HCT116 (cell line): ENCODE measurements around the gene STUM. TPM values are rescaled to one million over a fixed set of nuclear protein-coding genes. Genes with fewer than 3 reads are reported as not detected.

Experiments
- ATAC-seq: fragments of 200-7000 bp; cut with Tn5 transposase; 2 replicates; pipeline ENCODE4 v1.9.1; 2020; ENCODE audit warnings: mild to moderate bottlenecking, moderate library complexity
- BruUV-seq: library from RNA; stranded (reverse); fragments of 400-500 nt; replicated peaks from 2 replicates; lab custom pipeline; 2021; lab: Mats Ljungman, UMichigan
- CTCF ChIA-PET: fragments of 300-600 bp; sonication (Branson Sonifier 250); formaldehyde crosslinking; loops from one replicate; lab custom pipeline; 2021; ENCODE audit warnings: antibody characterized with exemption; lab: Charles Lee
- POLR2A ChIA-PET: fragments of 300-600, 350-600 bp; sonication (Branson Sonifier 250); formaldehyde crosslinking; loops from one replicate; lab custom pipeline; 2021; ENCODE audit warnings: antibody characterized with exemption; lab: Charles Lee
- RAD21 ChIA-PET, 2 experiments: fragments of 300-600 bp; sonication (Branson Sonifier 250); formaldehyde crosslinking; loops; one replicate each; lab custom pipeline; 2023; ENCODE audit warnings: low total read pairs in 2 of 2; ENCODE audit not compliant: uncharacterized antibody in 2 of 2, unreplicated experiment in 2 of 2, low non-redundant PET in 1 of 2; lab: Charles Lee
- DNase-seq: peaks from one replicate; pipeline ENCODE4 v3.0.0-alpha.2; 2010; ENCODE audit warnings: low read depth, low spot score
- H2AFZ ChIP-seq: fragments of 200-600 bp; shearing (Covaris generic), sonication (generic); 2 replicates; pipeline ENCODE4 v1.6.1; 2017; ENCODE audit warnings: low read depth, mixed run types, mixed read lengths, antibody characterized with exemption, low read length; ENCODE audit not compliant: poor library complexity, severe bottlenecking
- H3K27ac ChIP-seq: 2 replicates; pipeline ENCODE4 v1.5.1; 2012; ENCODE audit warnings: low read depth, low read length
- H3K27me3 ChIP-seq: fragments of 200-600 bp; sonication (generic); 2 replicates; pipeline ENCODE4 v1.6.1; 2016; ENCODE audit warnings: mixed run types, low read length, mixed read lengths; ENCODE audit not compliant: insufficient read depth
- H3K36me3 ChIP-seq, 2 experiments: fragments of 200-500 bp in 1 of 2; fragments of 200-600 bp in 1 of 2; sonication (Bioruptor generic) in 1 of 2; sonication (generic) in 1 of 2; 2 replicates each; pipeline versions ENCODE4 v1.5.1 to v1.6.1; 2014 to 2016; ENCODE audit warnings: low read length in 2 of 2, inconsistent platforms in 1 of 2, mixed read lengths in 1 of 2, mixed run types in 1 of 2; ENCODE audit not compliant: insufficient read depth in 2 of 2, control insufficient read depth in 1 of 2
- H3K4me1 ChIP-seq, 2 experiments: fragments of 200-600 bp in 1 of 2; sonication (generic) in 1 of 2; 2 replicates each; pipeline versions ENCODE4 v1.5.1 to v1.6.1; 2012 to 2017; ENCODE audit warnings: low read length in 2 of 2, inconsistent platforms in 1 of 2, mild to moderate bottlenecking in 1 of 2, mixed read lengths in 1 of 2, mixed run types in 1 of 2, moderate library complexity in 1 of 2; ENCODE audit not compliant: insufficient read depth in 2 of 2, control insufficient read depth in 1 of 2
- H3K4me2 ChIP-seq: fragments of 200-600 bp; sonication (generic); 2 replicates; pipeline ENCODE4 v1.6.1; 2017; ENCODE audit warnings: mixed run types, low read length, mixed read lengths
- H3K4me3 ChIP-seq, 2 experiments: fragments of 200-600 bp in 1 of 2; sonication (generic) in 1 of 2; replicated peaks in 1 of 2; 2 replicates each; pipeline ENCODE4 v1.5.1; 2011 to 2016; ENCODE audit warnings: low read length in 2 of 2, control low read depth in 1 of 2, low read depth in 1 of 2, mild to moderate bottlenecking in 1 of 2, mixed read lengths in 1 of 2, mixed run types in 1 of 2
- H3K79me2 ChIP-seq: fragments of 200-600 bp; sonication (generic); 2 replicates; pipeline ENCODE4 v1.6.1; 2017; ENCODE audit warnings: mild to moderate bottlenecking, mixed run types, low read length, moderate library complexity, mixed read lengths; ENCODE audit not compliant: insufficient read depth
- H3K9ac ChIP-seq: fragments of 200-600 bp; sonication (generic); 2 replicates; pipeline ENCODE4 v1.6.1; 2016; ENCODE audit warnings: low read length, mixed read lengths
- H3K9me2 ChIP-seq: fragments of 200-600 bp; sonication (generic), shearing (Covaris generic); 2 replicates; pipeline ENCODE4 v1.6.1; 2017; ENCODE audit warnings: mixed run types, mild to moderate bottlenecking, moderate library complexity; ENCODE audit not compliant: insufficient read depth
- H3K9me3 ChIP-seq, 2 experiments: fragments of 200-500 bp in 1 of 2; fragments of 200-600 bp in 1 of 2; sonication (Bioruptor generic) in 1 of 2; sonication (generic) in 1 of 2; 2 replicates each; pipeline ENCODE4 v1.6.1; 2014 to 2017; ENCODE audit warnings: low read length in 2 of 2, mixed read lengths in 2 of 2, inconsistent platforms in 1 of 2, low read depth in 1 of 2, mild to moderate bottlenecking in 1 of 2, mixed run types in 1 of 2, moderate library complexity in 1 of 2; ENCODE audit not compliant: control insufficient read depth in 1 of 2, insufficient read depth in 1 of 2
- H4K20me1 ChIP-seq: fragments of 200-600 bp; sonication (generic), shearing (Covaris generic); 2 replicates; pipeline ENCODE4 v1.6.1; 2017; ENCODE audit warnings: mixed run types, mild to moderate bottlenecking, moderate library complexity; ENCODE audit not compliant: insufficient read depth
- EGR1 ChIP-seq: IDR thresholded peaks from 2 replicates; pipeline ENCODE4 v1.6.1; 2012; ENCODE audit warnings: low read depth
- ELF1 ChIP-seq: IDR thresholded peaks from 2 replicates; pipeline ENCODE4 v1.6.1; 2012; ENCODE audit warnings: low read depth, borderline replicate concordance
- EZH2 ChIP-seq: fragments of 200-600 bp; sonication (generic); IDR thresholded peaks from 2 replicates; pipeline ENCODE4 v1.6.1; 2017; ENCODE audit warnings: antibody characterized with exemption, mixed run types
- FOSL1 ChIP-seq: IDR thresholded peaks from 2 replicates; pipeline ENCODE4 v1.6.1; 2012; ENCODE audit warnings: low read depth
- POLR2A ChIP-seq: IDR thresholded peaks from 2 replicates; pipeline ENCODE4 v1.7.0; 2011; ENCODE audit warnings: borderline replicate concordance; ENCODE audit not compliant: insufficient read depth, insufficient read length; ENCODE audit errors: extremely low read depth
- RAD21 ChIP-seq: IDR thresholded peaks from 2 replicates; pipeline ENCODE4 v1.6.1; 2012; ENCODE audit warnings: low read depth, mild to moderate bottlenecking
- SIN3A ChIP-seq: IDR thresholded peaks from 2 replicates; pipeline ENCODE4 v1.6.1; 2012; ENCODE audit warnings: low read depth
- SP1 ChIP-seq: IDR thresholded peaks from 2 replicates; pipeline ENCODE4 v1.6.1; 2012; ENCODE audit warnings: low read depth
- SRF ChIP-seq: IDR thresholded peaks from 2 replicates; pipeline ENCODE4 v1.6.1; 2012; ENCODE audit warnings: low read depth
- TCF7L2 ChIP-seq: IDR thresholded peaks from 2 replicates; pipeline ENCODE4 v1.7.0; 2011; ENCODE audit warnings: borderline replicate concordance, inconsistent platforms; ENCODE audit not compliant: insufficient read depth, insufficient read length; ENCODE audit errors: extremely low read depth
- YY1 ChIP-seq: IDR thresholded peaks from 2 replicates; pipeline ENCODE4 v1.6.1; 2011; ENCODE audit warnings: low read length, low read depth, moderate library complexity, mild to moderate bottlenecking; ENCODE audit not compliant: insufficient replicate concordance; ENCODE audit errors: extremely low read depth
- ZNF274 ChIP-seq: fragments of 200-500 bp; sonication (Bioruptor generic); IDR thresholded peaks from 2 replicates; pipeline ENCODE4 v1.6.1; 2014; ENCODE audit warnings: mild to moderate bottlenecking, low read depth, low read length, inconsistent platforms
- intact Hi-C: fragments of 100-400 bp; cut with micrococcal nuclease; formaldehyde crosslinking; loops from 2 replicates; pipeline ENCODE4 v1.10.0; 2022
- total RNA-seq: library from RNA; stranded (reverse); gene quantifications from one replicate; pipeline ENCODE4 v1.2.1, GENCODE V29; 2021; ENCODE audit not compliant: unreplicated experiment
- TF ChIP-seq, protein P1 (sequence below): IDR thresholded peaks from 2 replicates; pipeline ENCODE4 v1.6.1; 2012; ENCODE audit warnings: low read depth
- TF ChIP-seq, protein P2 (sequence below): IDR thresholded peaks from 2 replicates; pipeline ENCODE4 v1.6.1; 2012
- TF ChIP-seq, protein P3 (sequence below): IDR thresholded peaks from 2 replicates; pipeline ENCODE4 v1.6.1; 2012
- TF ChIP-seq, protein P4 (sequence below), 3 experiments: fragments of 200-600 bp in 1 of 3; sonication (generic) in 1 of 3; IDR thresholded peaks in 2 of 3; conservative IDR thresholded peaks in 1 of 3; 2 replicates each; pipeline ENCODE4 v1.5.1; 2012 to 2017; ENCODE audit warnings: low read depth in 2 of 3, low read length in 2 of 3, antibody characterized with exemption in 1 of 3, borderline replicate concordance in 1 of 3, control low read depth in 1 of 3, mild to moderate bottlenecking in 1 of 3, mixed read lengths in 1 of 3, mixed run types in 1 of 3, moderate library complexity in 1 of 3; ENCODE audit not compliant: insufficient read depth in 1 of 3
- TF ChIP-seq, protein P5 (sequence below): IDR thresholded peaks from 2 replicates; pipeline ENCODE4 v1.6.1; 2011; ENCODE audit warnings: mild to moderate bottlenecking, low read length, moderate library complexity; ENCODE audit not compliant: insufficient replicate concordance; ENCODE audit errors: extremely low read depth

STUM gene
- total RNA-seq, 1 experiment from 2014 or later = not detected

DNA sequence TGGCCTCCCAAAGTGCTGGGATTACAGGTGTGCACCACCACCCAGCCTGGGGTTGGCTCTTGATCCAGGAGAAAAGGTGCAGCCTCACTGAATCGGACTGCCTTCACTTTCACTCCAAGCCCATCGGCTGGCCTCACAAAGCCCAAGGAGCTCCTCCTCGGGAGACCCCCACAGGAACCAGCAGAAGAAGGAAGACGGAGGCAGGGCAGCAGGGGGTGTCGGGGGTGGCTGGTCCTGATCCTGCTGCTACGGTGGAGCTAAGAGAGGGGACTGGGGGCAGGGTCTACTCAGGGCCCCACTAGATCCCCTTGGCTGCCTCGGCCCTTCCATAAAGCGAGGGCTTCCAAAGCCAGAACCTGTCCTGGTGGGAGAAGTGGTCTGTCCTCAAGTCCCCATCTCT lies 93.9 kb downstream of the STUM start (continued):
- TF ChIP-seq, protein P1, sequence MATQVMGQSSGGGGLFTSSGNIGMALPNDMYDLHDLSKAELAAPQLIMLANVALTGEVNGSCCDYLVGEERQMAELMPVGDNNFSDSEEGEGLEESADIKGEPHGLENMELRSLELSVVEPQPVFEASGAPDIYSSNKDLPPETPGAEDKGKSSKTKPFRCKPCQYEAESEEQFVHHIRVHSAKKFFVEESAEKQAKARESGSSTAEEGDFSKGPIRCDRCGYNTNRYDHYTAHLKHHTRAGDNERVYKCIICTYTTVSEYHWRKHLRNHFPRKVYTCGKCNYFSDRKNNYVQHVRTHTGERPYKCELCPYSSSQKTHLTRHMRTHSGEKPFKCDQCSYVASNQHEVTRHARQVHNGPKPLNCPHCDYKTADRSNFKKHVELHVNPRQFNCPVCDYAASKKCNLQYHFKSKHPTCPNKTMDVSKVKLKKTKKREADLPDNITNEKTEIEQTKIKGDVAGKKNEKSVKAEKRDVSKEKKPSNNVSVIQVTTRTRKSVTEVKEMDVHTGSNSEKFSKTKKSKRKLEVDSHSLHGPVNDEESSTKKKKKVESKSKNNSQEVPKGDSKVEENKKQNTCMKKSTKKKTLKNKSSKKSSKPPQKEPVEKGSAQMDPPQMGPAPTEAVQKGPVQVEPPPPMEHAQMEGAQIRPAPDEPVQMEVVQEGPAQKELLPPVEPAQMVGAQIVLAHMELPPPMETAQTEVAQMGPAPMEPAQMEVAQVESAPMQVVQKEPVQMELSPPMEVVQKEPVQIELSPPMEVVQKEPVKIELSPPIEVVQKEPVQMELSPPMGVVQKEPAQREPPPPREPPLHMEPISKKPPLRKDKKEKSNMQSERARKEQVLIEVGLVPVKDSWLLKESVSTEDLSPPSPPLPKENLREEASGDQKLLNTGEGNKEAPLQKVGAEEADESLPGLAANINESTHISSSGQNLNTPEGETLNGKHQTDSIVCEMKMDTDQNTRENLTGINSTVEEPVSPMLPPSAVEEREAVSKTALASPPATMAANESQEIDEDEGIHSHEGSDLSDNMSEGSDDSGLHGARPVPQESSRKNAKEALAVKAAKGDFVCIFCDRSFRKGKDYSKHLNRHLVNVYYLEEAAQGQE = no peak
- TF ChIP-seq, protein P2, sequence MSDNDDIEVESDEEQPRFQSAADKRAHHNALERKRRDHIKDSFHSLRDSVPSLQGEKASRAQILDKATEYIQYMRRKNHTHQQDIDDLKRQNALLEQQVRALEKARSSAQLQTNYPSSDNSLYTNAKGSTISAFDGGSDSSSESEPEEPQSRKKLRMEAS = no peak

DNA sequence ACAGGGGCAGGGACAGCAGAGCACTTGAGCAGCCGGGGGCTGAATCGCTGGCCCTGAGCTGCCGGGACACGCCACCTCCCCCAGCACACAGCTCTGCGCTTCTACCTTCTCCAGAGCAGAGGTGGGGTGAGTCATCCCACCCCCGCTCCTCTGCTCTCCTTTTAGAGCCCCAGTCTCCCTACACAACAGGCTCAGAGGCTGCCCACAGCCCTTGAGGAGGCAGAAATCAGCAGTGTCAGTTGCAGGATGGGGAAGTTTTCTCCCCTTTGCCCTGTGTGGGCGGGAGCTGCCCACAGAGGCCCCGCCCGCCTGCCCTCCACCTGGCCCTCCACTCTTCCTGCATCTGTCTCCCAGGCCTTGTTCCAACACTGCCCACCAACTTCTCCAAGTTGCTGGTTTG lies 94.6 kb downstream of the STUM start:
- Histone ChIP-seq H3K9me2 (no peaks in the 10 kb centered on the region), H4K20me1 (no peaks in the 10 kb centered on the region), H3K36me3 (no peaks in the 10 kb centered on the region), H3K9ac (peak overlapping the region; percentile 44), H3K27me3 (no peaks in the 10 kb centered on the region), H2AFZ (no peak overlapping the region), H3K4me1 (peaks cover 21 to 38% of the 10 kb centered on the region in 2 experiments), H3K9me3 (no peaks in the 10 kb centered on the region), H3K4me3 (peak overlapping the region in 1 of 2 experiments; percentile 40; a peak in 2 of 4 replicates), H3K4me2 (peak overlapping the region; percentile 77), H3K27ac (peak overlapping the region; percentile 35), H3K79me2 (no peaks in the 10 kb centered on the region)
- no TSS peak for BruUV-seq
- DNase-seq (peak; percentile 34), ATAC-seq (peak; percentile 94)
- intact Hi-C loops = no loop called here
- RAD21 ChIA-PET = no interaction called here
- CTCF ChIA-PET = interaction anchor here (1.2 kb wide), 1 partner anchor 185 kb away, joined by 3 read pairs; no protein-coding TSS in a partner anchor
- POLR2A ChIA-PET = interaction anchor here (1.1 kb wide), 1 partner anchor 183 kb away, joined by 3 read pairs; no protein-coding TSS in a partner anchor
- TF ChIP-seq POLR2A (no peak), YY1 (no peak), ELF1 (no peak), FOSL1 (no peak; the same call in 1 of the 2 replicates), TCF7L2 (no peak), ZNF274 (no peak), SP1 (no peak), RAD21 (no peak), EGR1 (peak; percentile 98), SIN3A (no peak), EZH2 (no peak), SRF (no peak)
- TF ChIP-seq, protein P2 = no peak
- TF ChIP-seq, protein P3, sequence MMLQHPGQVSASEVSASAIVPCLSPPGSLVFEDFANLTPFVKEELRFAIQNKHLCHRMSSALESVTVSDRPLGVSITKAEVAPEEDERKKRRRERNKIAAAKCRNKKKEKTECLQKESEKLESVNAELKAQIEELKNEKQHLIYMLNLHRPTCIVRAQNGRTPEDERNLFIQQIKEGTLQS = no peak
- TF ChIP-seq, protein P4, sequence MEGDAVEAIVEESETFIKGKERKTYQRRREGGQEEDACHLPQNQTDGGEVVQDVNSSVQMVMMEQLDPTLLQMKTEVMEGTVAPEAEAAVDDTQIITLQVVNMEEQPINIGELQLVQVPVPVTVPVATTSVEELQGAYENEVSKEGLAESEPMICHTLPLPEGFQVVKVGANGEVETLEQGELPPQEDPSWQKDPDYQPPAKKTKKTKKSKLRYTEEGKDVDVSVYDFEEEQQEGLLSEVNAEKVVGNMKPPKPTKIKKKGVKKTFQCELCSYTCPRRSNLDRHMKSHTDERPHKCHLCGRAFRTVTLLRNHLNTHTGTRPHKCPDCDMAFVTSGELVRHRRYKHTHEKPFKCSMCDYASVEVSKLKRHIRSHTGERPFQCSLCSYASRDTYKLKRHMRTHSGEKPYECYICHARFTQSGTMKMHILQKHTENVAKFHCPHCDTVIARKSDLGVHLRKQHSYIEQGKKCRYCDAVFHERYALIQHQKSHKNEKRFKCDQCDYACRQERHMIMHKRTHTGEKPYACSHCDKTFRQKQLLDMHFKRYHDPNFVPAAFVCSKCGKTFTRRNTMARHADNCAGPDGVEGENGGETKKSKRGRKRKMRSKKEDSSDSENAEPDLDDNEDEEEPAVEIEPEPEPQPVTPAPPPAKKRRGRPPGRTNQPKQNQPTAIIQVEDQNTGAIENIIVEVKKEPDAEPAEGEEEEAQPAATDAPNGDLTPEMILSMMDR (IDR thresholded peaks at IDR 0.05 in 2 of 3, conservative IDR thresholded peaks at IDR 0.05 in 1 of 3; ENCODE audit: borderline replicate concordance in 1 of 3, insufficient read depth in 1 of 3, low read depth in 2 of 3, low read length in 2 of 3) = no peak
- TF ChIP-seq, protein P5, sequence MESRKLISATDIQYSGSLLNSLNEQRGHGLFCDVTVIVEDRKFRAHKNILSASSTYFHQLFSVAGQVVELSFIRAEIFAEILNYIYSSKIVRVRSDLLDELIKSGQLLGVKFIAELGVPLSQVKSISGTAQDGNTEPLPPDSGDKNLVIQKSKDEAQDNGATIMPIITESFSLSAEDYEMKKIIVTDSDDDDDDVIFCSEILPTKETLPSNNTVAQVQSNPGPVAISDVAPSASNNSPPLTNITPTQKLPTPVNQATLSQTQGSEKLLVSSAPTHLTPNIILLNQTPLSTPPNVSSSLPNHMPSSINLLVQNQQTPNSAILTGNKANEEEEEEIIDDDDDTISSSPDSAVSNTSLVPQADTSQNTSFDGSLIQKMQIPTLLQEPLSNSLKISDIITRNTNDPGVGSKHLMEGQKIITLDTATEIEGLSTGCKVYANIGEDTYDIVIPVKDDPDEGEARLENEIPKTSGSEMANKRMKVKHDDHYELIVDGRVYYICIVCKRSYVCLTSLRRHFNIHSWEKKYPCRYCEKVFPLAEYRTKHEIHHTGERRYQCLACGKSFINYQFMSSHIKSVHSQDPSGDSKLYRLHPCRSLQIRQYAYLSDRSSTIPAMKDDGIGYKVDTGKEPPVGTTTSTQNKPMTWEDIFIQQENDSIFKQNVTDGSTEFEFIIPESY = no peak
